ENCODE results near the gene SLU7.
A peak's percentile ranks its signal among the peaks of the same experiment; 100 is the strongest.

SLU7 gene

DNA sequence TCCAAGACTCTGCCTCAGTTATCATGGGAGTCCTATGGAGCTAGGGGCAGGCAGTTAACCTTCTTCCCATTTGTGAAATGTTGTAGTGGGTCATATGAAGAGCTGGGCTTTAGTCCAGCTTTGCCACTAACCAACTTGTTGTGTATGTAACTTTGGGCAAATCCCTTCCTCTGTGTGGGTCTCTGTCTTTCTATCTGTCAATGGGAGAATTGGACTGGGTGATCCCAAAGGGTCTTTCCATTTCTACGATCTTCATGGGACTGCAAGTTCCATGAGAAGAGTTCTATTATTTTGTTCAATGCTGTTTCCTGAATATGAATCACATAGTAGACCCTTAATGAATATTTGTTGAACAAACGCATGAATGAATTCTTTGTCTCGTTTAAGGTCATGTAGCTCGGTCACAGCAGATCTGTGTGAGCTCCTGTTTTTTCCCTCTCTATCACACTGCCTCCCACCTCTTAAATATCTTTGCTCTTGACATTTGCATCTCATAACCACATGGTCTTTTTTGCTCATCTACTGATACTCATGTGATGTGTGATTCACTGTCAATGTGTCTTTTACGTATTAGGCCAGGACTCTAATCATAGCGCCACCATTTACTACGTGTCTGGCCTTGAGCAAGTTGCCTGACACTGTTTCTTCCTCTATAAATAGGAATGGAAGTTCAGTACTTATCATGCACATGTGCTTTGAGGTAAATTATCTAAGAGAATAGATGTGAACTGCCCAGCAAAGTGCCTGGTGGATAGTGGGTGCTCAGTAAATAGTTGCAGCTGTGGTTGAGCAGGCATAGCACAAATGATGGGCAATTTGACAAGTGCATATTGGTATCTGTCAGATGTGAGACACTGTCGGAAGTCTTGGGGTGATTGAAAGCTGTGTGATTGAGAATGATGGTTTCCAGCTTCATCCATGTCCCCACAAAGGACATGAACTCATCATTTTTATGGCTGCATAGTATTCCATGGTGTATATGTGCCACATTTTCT is 40.2 kb upstream of the SLU7 start:
- WGBS (ENCODE audit: insufficient coverage): 93% methylated on average over 6 of the region's 8 CpGs
- Histone ChIP-seq H3K4me3 (ENCODE audit: control insufficient read depth in 1 of 7, extremely low read depth in 1 of 7, insufficient read depth in 4 of 7, low read depth in 2 of 7, low read length in 6 of 7) (no peak overlapping the region), H3K27me3 (replicated peaks in 2 of 5; ENCODE audit: control insufficient read depth in 4 of 5, insufficient read depth in 5 of 5, low read length in 4 of 5) (no peaks in the 10 kb centered on the region), H3K4me1 (ENCODE audit: control extremely low read depth in 1 of 4, control insufficient read depth in 4 of 4, insufficient read depth in 4 of 4, low read length in 3 of 4) (peaks cover 5 to 35% (median 25%) of the 10 kb centered on the region in 4 experiments), H3K9me3 (ENCODE audit: control extremely low read depth in 1 of 5, control insufficient read depth in 4 of 5, insufficient read depth in 2 of 5, low read depth in 1 of 5, low read length in 4 of 5) (peaks cover 0 to 6% (median 0%) of the 10 kb centered on the region in 5 experiments), H3K36me3 (ENCODE audit: control insufficient read depth in 4 of 4, insufficient read depth in 4 of 4, low read length in 3 of 4) (no peaks in the 10 kb centered on the region), H3K27ac (ENCODE audit: insufficient read depth in 1 of 2, low read depth in 1 of 2, low read length in 2 of 2, poor library complexity in 1 of 2, severe bottlenecking in 2 of 2) (no peak overlapping the region)
- no peak for DNase-seq
- CTCF ChIA-PET: interaction anchor here (1.6 to 6.3 kb wide), 2 partner anchors 9 to 18 kb away, joined by 6 to 75 read pairs; no protein-coding TSS in a partner anchor
- POLR2A ChIA-PET: no interaction called here

DNA sequence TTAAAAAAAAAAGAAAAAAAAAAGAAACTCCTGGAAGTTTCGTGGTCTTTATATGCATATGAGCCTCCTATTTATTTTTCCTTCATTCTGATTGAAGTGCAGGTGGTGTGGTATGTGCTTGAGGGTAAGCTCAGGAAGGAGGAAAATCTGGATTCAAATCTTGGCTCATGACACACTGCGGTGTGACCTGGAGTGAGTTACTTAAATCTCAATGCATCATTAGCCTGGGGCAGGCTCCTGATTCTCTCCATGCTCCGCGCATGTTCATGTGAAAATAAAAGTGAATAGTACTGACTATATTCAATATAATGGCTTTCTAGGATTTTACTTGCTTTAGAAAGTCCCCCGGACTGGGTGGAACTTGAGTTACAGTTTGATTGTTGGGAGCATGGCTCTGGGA is 38.4 kb upstream of the SLU7 start:
- H3K9me3 ChIP-seq (ENCODE audit: control extremely low read depth in 1 of 5, control insufficient read depth in 4 of 5, insufficient read depth in 2 of 5, low read depth in 1 of 5, low read length in 4 of 5): peaks cover 0 to 6% (median 0%) of the 10 kb centered on the region in 5 experiments
- H3K4me1 ChIP-seq (ENCODE audit: control extremely low read depth in 1 of 4, control insufficient read depth in 4 of 4, insufficient read depth in 4 of 4, low read length in 3 of 4): peaks cover 3 to 33% (median 21%) of the 10 kb centered on the region in 4 experiments
- H3K4me3 ChIP-seq (ENCODE audit: control insufficient read depth in 1 of 7, extremely low read depth in 1 of 7, insufficient read depth in 4 of 7, low read depth in 2 of 7, low read length in 6 of 7): no peak overlapping the region
- POLR2A ChIA-PET: no interaction called here
- DNase-seq: no peak
- no peaks in the 10 kb centered on the region for H3K36me3 ChIP-seq (ENCODE audit: control insufficient read depth in 4 of 4, insufficient read depth in 4 of 4, low read length in 3 of 4)
- CTCF ChIA-PET: interaction anchor here (0.7 to 6.3 kb wide), 3 partner anchors 16 to 798 kb away, joined by 4 to 75 read pairs (median 4); no protein-coding TSS in a partner anchor
- H3K27ac ChIP-seq (ENCODE audit: insufficient read depth in 1 of 2, low read depth in 1 of 2, low read length in 2 of 2, poor library complexity in 1 of 2, severe bottlenecking in 2 of 2): no peak overlapping the region
- H3K27me3 ChIP-seq (replicated peaks in 2 of 5; ENCODE audit: control insufficient read depth in 4 of 5, insufficient read depth in 5 of 5, low read length in 4 of 5): no peaks in the 10 kb centered on the region
- 100% methylated on average over 1 of the region's 5 CpGs for WGBS (ENCODE audit: insufficient coverage)

DNA sequence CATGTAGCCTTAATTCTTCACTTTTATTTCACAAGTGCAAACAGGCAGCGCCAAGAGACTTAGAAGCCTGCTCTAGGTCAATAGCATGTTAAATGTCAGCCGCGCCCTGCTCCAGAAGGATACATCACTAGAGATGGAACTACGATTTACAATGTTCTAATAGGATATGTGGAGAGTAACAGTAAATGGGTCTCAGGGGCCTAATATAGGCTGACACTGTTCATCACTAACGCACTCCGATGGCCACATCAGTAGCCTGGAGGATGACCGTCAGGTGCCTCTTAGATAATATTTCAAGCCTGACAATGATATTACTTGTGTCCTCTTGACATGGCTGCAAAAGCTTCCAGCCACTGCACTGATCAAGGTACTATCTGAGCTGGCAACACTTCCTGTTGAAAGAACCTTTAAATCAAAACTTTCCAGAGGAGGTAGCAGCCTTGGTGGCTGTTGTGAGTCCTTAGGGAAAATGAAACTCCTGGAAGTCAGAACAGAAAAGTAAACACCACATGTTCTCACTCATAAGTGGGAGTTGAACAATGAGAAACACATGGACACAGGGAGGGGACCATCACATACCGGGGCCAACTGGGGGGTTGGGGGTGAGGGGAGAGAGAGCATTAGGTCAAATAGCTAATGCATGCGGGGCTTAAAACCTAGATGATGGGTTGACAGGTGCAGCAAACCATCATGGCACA is 37.7 kb upstream of the SLU7 start:
- peaks cover 0 to 6% (median 0%) of the 10 kb centered on the region in 5 experiments for H3K9me3 ChIP-seq (ENCODE audit: control extremely low read depth in 1 of 5, control insufficient read depth in 4 of 5, insufficient read depth in 2 of 5, low read depth in 1 of 5, low read length in 4 of 5)
- H3K4me1 ChIP-seq (ENCODE audit: control extremely low read depth in 1 of 4, control insufficient read depth in 4 of 4, insufficient read depth in 4 of 4, low read length in 3 of 4): peaks cover 3 to 30% (median 21%) of the 10 kb centered on the region in 4 experiments
- peak overlapping the region in 1 of 7 experiments; percentile 13 for H3K4me3 ChIP-seq (ENCODE audit: control insufficient read depth in 1 of 7, extremely low read depth in 1 of 7, insufficient read depth in 4 of 7, low read depth in 2 of 7, low read length in 6 of 7)
- H3K27ac ChIP-seq (ENCODE audit: insufficient read depth in 1 of 2, low read depth in 1 of 2, low read length in 2 of 2, poor library complexity in 1 of 2, severe bottlenecking in 2 of 2): no peak overlapping the region
- 94% methylated on average over 7 of the region's 9 CpGs for WGBS (ENCODE audit: insufficient coverage)
- CTCF ChIA-PET: interaction anchor here (0.7 to 6.3 kb wide), 3 partner anchors 16 to 799 kb away, joined by 4 to 75 read pairs (median 4); no protein-coding TSS in a partner anchor
- no peaks in the 10 kb centered on the region for H3K36me3 ChIP-seq (ENCODE audit: control insufficient read depth in 4 of 4, insufficient read depth in 4 of 4, low read length in 3 of 4)
- POLR2A ChIA-PET: no interaction called here
- no peak for DNase-seq
- H3K27me3 ChIP-seq (replicated peaks in 2 of 5; ENCODE audit: control insufficient read depth in 4 of 5, insufficient read depth in 5 of 5, low read length in 4 of 5): no peaks in the 10 kb centered on the region

DNA sequence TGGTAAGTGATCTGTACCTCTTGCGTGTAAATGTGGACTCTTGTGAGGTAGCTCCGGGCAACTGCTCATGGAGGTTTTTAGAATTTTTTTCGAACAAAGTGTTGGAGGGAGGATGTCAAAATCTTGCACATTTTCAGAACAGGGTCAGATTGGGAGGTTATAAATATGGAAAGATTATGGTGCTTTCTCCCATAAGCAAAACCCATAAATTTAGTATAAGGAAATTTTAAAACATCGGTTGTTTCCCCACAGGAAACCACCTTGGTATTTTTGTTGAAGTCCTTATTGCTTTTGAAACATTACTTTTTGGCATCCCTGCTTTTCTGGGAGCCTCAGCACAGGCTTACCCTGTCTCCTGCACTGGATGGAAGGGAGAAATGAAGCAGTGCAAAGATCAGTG is 36.7 kb upstream of the SLU7 start:
- WGBS (ENCODE audit: insufficient coverage): 10% methylated on average over 2 of the region's 4 CpGs
- Histone ChIP-seq H3K4me1 (ENCODE audit: control extremely low read depth in 1 of 4, control insufficient read depth in 4 of 4, insufficient read depth in 4 of 4, low read length in 3 of 4) (peaks cover 3 to 30% (median 21%) of the 10 kb centered on the region in 4 experiments), H3K27ac (ENCODE audit: insufficient read depth in 1 of 2, low read depth in 1 of 2, low read length in 2 of 2, poor library complexity in 1 of 2, severe bottlenecking in 2 of 2) (no peak overlapping the region), H3K27me3 (replicated peaks in 2 of 5; ENCODE audit: control insufficient read depth in 4 of 5, insufficient read depth in 5 of 5, low read length in 4 of 5) (no peaks in the 10 kb centered on the region), H3K36me3 (ENCODE audit: control insufficient read depth in 4 of 4, insufficient read depth in 4 of 4, low read length in 3 of 4) (no peaks in the 10 kb centered on the region), H3K9me3 (ENCODE audit: control extremely low read depth in 1 of 5, control insufficient read depth in 4 of 5, insufficient read depth in 2 of 5, low read depth in 1 of 5, low read length in 4 of 5) (no peaks in the 10 kb centered on the region), H3K4me3 (ENCODE audit: control insufficient read depth in 1 of 7, extremely low read depth in 1 of 7, insufficient read depth in 4 of 7, low read depth in 2 of 7, low read length in 6 of 7) (peak overlapping the region in 3 of 7 experiments; percentile 13 to 51 (median 41))
- ChIA-PET CTCF (interaction anchor here (0.6 kb wide), 1 partner anchor 17 kb away, joined by 3 read pairs; no protein-coding TSS in a partner anchor), POLR2A (no interaction called here)
- DNase-seq: no peak

DNA sequence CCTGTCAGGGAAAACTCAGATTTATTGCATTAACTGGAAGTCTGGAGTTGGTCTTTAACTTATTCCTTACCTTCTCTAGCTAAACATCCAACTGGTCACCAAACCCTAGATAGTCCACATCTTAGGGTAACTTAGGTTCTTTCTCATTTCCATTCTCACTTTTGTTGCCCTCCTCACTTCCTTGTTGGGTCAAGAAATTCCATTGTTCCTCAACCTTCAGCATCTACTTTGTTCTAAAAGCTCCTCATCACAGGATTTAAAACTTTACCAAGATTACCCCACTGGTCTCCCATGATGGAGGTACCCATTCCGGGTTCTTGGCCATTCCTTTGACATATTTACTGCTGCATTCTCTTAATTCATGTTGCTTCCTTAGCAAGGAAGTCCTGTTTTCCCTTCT is 34.9 kb upstream of the SLU7 start:
- POLR2A ChIA-PET: no interaction called here
- no peaks in the 10 kb centered on the region for H3K36me3 ChIP-seq (ENCODE audit: control insufficient read depth in 4 of 4, insufficient read depth in 4 of 4, low read length in 3 of 4)
- WGBS (ENCODE audit: insufficient coverage): 10% methylated on average over 1 of the region's 1 CpG
- peaks cover 3 to 30% (median 21%) of the 10 kb centered on the region in 4 experiments for H3K4me1 ChIP-seq (ENCODE audit: control extremely low read depth in 1 of 4, control insufficient read depth in 4 of 4, insufficient read depth in 4 of 4, low read length in 3 of 4)
- no peaks in the 10 kb centered on the region for H3K9me3 ChIP-seq (ENCODE audit: control extremely low read depth in 1 of 5, control insufficient read depth in 4 of 5, insufficient read depth in 2 of 5, low read depth in 1 of 5, low read length in 4 of 5)
- CTCF ChIA-PET: interaction anchor here (0.9 to 3.9 kb wide), 5 partner anchors 10 to 36 kb away, joined by 3 to 18 read pairs (median 3); no protein-coding TSS in a partner anchor
- H3K27me3 ChIP-seq (replicated peaks in 2 of 5; ENCODE audit: control insufficient read depth in 4 of 5, insufficient read depth in 5 of 5, low read length in 4 of 5): no peaks in the 10 kb centered on the region
- DNase-seq: no peak
- H3K27ac ChIP-seq (ENCODE audit: insufficient read depth in 1 of 2, low read depth in 1 of 2, low read length in 2 of 2, poor library complexity in 1 of 2, severe bottlenecking in 2 of 2): no peak overlapping the region
- H3K4me3 ChIP-seq (ENCODE audit: control insufficient read depth in 1 of 7, extremely low read depth in 1 of 7, insufficient read depth in 4 of 7, low read depth in 2 of 7, low read length in 6 of 7): no peak overlapping the region

DNA sequence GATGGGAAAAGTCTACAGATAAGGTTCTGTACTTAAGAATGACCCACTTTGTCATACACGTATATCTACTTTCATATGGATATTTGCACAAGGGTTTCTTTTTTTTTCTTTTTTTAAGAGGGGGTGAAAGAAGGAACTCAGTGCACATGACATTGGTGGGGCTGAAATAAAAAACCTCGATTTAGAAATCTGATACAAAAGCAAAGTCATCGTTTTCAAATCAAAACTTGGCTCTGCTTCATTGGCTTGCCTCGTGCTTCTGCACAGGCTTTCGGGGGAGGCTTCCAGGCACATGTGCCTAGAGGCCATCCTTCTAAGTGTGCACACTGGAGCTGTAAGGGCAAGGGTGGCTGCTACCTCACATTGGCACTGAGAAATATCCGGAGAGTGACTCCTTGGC is 33.9 kb upstream of the SLU7 start:
- POLR2A ChIA-PET: no interaction called here
- WGBS (ENCODE audit: insufficient coverage): 29% methylated on average over 5 of the region's 6 CpGs
- Histone ChIP-seq H3K27ac (ENCODE audit: insufficient read depth in 1 of 2, low read depth in 1 of 2, low read length in 2 of 2, poor library complexity in 1 of 2, severe bottlenecking in 2 of 2) (no peak overlapping the region), H3K9me3 (ENCODE audit: control extremely low read depth in 1 of 5, control insufficient read depth in 4 of 5, insufficient read depth in 2 of 5, low read depth in 1 of 5, low read length in 4 of 5) (no peaks in the 10 kb centered on the region), H3K4me3 (ENCODE audit: control insufficient read depth in 1 of 7, extremely low read depth in 1 of 7, insufficient read depth in 4 of 7, low read depth in 2 of 7, low read length in 6 of 7) (no peak overlapping the region), H3K4me1 (ENCODE audit: control extremely low read depth in 1 of 4, control insufficient read depth in 4 of 4, insufficient read depth in 4 of 4, low read length in 3 of 4) (peaks cover 3 to 30% (median 21%) of the 10 kb centered on the region in 4 experiments), H3K27me3 (replicated peaks in 2 of 5; ENCODE audit: control insufficient read depth in 4 of 5, insufficient read depth in 5 of 5, low read length in 4 of 5) (no peaks in the 10 kb centered on the region), H3K36me3 (ENCODE audit: control insufficient read depth in 4 of 4, insufficient read depth in 4 of 4, low read length in 3 of 4) (no peaks in the 10 kb centered on the region)
- CTCF ChIA-PET: interaction anchor here (0.9 to 3.9 kb wide), 9 partner anchors 9 to 37 kb away, joined by 3 to 18 read pairs (median 4); no protein-coding TSS in a partner anchor
- no peak for DNase-seq
